Eye (tissue), 1 donor: Measurements from ENCODE around the gene HDAC11.
"Not testable (repeated sequence)": the region's sequence is repeated elsewhere in the genome, so short reads cannot be mapped to it uniquely, and the experiment has no call there.

Experiments used
- DNase-seq: peaks from one replicate; pipeline ENCODE4 v3.0.0-alpha.2; 2015

HDAC11 gene

DNA sequence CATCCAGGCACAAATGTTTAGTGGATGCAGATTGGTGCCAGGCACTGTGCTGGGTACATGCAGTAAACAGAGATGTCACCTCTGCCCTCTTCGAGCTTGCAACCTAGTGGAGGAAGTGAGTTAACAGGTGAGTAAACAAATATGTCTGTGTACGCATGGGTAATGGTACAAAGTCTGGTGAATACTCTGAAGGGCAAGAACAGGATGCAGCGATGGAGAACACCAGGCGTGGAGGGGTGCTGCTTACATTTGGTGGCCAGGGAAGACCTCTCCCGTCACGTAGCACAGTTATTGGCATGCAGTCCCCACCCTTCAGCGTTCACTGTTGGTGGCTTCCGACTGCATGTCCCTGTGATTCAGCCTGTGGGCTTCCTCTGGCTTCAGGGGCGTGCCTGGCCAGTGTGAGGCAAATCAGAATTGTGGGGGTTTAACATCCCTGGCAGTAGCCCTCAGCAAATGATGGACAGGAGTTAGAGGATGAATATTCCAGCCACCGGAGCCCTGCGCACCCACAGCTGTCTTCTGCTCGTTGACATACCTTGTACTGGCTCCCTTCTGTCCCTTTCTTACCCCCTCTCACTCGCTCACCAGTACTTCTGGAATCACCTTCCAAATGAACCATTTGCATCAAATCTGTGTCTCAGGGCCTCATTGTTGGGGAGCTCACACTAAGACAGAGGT is 9.1 kb upstream of the HDAC11 start:
- DNase-seq, result no peak

DNA sequence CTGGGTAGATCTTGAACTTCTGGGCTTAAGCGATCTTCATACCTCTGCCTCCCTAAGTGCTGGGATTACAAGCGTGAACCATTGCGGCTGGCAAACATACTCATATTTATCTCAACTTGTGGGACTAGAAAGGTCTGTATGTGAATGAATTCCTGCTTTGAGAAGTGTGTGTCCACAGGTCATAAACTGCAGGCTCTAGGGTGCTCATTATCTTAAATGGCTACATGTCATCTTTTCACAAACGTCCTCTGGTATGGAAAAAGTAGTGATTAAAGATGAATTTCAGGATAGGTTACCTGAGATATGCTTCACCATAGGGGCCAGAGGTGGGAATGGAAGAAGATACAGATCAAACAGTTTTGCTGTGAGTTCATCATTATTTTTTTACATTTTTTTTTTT is 7.8 kb upstream of the HDAC11 start:
- no peak for DNase-seq

DNA sequence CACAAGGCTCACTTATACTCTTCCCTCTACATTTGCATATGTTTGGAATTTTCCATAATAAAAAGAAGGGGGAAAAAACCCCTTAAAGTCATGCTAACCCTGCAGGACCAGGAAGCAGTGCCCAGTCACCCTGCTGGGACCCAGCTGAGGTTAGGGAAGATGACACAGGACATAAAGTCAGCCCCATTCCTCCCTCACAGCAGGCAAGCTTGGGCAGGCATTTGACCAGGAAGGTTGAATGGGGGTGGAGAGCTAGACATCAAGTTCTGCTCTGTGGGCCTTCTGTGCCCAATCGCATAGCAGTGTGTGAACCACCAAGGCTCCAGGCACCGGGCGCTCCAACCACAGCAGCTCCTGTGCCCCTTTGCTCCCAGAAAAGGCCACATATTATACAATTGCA is 7.1 kb upstream of the HDAC11 start:
- DNase-seq, result no peak

DNA sequence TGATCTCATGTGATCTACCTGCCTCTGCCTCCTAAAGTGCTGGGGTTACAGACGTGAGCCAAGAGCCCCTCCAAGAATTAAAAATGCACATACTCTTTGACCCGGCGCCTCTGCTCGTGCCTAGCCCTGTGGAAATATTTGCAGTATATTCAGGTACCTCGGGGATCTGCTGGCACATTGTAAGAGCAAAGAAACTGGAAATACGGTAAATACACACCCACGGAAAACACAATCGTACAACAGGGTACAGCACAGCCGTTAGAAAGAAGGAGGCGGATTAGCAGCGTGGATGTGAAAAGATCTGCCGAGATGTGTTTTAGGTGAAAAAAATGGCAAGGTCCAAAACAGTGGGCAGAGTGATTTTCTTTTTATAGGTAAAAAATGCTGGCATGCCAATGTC is 6.1 kb upstream of the HDAC11 start:
- DNase-seq, result no peak

DNA sequence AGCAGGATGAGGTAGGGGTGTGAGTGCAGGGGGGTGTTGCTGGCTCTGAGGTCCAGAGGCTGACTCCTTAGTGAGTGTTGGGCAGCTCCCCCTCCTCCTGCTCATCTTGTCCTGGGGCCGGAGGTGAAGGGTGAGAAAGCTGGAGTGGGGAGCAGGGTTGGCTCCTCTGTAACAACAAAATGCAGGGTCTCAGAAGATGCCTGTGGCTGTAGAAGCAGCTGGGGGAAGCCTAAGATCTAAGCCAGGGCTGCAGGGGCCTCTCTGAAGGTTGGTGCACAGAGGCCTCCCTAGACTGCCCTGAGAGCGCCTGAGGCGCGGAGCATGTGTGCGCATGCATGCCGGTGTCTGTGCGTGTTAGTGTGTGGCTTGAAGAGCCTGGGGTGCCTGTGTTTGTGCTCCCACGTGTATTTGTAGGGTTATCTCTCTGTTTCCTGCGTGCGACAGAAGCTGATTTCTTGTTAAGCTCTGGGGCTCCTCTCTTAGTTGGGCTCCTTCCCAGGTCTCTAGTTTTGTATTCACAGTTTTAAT is 5.3 kb upstream of the HDAC11 start:
- DNase-seq, result no peak

DNA sequence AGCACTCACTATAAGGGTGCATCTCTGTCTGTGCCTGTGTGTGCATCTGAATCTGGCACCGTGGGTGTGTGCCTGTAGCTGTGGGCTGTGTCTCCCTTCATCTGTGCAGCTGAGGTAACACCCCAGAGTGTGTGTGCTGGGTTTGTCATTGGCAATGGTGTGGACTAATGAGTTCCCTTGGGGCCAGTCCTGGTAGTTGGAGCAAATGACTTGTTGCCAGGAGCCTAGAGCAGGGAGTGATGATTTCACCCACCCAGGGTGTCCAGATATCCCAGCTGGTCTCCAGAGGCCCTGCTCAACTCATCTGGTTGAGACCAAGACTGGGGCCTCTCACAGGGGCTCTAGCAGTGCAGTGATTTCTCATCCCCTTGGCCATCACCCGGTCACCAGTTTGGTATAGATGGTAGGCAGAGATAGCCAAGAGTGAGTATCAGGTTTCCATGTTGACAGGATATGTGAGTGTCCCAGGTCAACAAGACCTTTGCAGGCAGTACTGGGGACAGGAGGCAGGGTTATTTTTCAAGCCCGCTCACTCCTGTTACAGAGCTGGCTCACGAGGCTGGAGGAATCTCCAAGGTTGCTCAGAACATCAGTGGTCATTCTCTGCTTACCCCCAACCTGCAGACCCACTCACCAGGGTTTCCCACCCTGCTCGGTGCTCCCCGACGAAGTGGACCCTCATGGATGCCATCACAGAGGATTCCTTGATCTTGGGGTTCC is 4.1 kb upstream of the HDAC11 start:
- DNase-seq, result no peak

DNA sequence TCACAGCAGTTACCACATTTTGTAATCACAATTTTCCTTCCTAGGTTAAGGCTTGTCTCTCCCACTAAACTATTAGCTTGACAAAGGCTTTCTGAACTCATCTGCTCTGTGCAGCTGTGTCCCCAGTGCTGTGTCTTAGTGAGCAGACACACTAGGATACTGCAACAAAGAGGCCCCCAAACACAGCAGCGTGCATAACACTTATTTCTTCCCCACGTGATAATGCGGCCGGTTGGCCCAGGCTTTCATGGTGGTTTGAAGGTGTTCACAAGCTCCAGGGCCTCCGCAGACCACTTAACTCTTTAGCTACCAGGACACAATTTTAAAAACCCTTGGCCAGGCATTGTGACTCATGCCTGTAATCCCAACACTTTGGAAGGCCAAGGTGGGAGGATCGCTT is 2.2 kb upstream of the HDAC11 start:
- DNase-seq, result peak; percentile 63

DNA sequence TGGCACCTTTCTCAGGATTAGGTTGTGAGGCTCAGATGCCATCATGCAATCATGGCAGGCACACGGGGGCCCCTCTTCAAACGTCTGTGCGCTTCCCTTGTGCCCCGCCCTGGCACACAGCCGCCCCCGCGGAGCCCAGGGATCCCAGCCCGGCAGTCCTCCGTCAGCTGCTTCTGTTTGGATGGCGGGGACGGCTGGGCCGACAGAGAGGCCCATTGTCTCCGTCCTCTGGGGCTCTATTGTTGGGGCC is 849 bp upstream of the HDAC11 start:
- no peak for DNase-seq

DNA sequence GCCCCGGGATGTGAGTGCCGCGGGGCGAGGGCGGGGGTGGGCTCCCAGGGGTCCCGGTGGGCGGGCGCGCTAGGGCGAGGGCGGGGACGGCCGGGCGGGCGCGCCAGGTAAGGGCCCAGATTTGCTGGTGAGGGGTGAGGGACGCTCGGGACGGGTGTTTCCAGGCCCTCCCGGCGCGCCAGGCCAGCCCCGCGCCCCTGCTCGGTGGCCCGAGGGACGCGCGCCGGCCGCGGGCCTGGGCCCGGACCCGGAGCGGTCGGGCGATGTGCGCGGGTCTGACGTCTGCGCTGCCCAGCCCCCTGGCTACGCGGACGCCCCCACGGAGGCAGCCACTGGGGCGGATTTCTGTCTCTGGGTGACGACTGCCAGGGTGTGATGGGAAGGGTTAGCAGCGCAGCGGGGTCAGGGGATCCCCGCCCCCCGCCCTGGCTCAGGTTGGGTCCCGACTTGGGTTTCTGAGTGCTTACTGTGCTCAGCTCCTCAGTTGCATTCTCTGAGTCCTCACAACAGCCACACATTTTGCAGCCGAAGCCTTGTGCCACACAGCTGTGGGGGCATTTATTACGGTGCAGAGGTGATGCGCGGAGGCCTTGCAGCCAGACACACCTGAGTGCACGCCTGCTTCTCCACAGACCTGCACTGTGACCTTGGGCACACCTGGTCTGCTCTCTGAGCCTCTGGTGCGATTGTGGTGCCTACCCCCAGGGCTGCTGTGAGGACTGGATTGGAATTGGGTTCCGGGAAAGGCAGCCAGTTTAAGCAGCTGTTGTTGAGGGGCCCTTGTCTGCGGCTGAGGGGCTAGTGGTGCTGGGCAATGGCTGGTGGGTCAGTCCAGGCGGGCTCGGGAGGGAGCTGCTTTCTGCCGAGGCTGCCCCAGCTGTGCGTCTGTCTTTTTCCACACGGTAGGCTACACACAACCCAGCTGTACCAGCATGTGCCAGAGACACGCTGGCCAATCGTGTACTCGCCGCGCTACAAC is 523 bp downstream of the HDAC11 start:
- DNase-seq, result peak; percentile 70

DNA sequence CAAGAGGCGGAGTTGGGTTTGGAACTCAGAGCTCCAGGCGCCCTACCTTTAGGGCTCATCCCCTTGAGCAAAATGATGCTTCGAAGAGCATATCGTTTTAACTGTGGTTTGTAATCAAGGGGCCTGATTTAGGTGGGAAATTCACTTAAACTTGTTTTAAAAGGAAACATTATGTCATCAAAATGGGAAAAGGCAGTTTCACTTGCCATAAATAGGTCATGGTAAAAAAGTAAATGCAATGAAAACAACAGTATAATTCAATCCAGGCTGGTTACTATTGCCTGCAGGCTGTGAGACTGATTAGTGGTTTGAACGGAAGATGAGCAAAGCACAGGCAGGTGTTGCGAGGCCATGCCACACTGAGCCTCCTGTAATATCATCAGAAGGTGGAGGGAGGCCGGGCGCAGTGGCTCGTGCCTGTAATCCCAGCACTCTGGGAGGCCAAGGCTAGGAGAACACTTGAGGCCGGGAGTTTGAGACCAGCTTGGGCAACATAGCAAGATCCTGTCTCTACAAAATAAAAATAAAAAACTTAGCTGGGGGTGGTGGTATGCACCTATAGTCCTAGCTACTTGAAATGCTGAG is 2.1 kb downstream of the HDAC11 start:
- no peak for DNase-seq

DNA sequence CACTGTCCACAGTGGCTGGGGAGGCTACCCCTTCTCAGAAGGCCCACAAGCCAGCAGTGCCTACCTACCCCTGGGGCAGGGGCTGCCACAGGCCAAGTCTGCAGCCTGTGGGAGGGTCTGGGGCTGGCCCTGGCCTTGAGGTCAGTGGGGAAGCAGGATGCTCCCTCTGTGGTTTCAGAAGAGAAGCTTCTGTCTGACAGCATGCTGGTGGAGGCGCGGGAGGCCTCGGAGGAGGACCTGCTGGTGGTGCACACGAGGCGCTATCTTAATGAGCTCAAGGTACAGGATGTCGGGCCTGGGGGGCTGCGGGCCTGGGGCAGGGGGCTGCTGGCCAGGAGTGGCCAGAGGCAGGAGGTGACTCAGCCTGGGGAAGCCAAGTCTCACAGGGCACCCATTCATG is 3.2 kb downstream of the HDAC11 start:
- no peak for DNase-seq

DNA sequence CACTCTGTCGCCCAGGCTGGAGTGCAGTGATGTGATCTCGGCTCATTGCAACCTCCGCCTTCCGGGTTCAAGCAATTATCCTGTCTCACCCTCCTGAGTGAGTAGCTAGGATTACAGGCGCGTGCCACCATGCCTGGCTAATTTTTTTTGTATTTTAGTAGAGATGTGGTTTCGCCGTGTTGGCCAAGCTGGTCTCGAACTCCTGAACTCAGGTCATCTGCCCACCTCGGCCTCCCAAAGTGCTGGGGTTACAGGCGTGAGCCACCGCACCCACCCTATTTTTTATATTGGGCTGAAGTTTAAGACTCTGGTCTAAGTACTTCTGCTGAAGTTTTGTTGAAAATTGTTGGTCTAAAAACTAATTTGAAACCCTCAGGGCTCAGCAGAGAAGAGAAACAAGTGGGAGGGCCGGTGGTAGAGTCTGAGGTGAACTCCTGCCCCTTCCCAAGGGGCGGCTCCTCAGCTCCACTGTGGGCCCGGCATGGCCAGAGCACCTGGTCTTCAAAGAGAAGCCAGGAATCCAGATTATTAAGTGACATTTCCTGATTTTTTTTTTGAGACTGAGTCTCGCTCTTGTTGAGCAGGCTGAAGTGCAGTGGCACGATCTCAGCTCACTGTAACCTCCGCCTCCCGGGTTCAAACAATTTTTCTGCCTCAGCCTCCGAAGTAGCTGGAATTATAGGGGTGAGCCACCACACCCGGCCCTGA is 4.0 kb downstream of the HDAC11 start:
- DNase-seq, result no peak

DNA sequence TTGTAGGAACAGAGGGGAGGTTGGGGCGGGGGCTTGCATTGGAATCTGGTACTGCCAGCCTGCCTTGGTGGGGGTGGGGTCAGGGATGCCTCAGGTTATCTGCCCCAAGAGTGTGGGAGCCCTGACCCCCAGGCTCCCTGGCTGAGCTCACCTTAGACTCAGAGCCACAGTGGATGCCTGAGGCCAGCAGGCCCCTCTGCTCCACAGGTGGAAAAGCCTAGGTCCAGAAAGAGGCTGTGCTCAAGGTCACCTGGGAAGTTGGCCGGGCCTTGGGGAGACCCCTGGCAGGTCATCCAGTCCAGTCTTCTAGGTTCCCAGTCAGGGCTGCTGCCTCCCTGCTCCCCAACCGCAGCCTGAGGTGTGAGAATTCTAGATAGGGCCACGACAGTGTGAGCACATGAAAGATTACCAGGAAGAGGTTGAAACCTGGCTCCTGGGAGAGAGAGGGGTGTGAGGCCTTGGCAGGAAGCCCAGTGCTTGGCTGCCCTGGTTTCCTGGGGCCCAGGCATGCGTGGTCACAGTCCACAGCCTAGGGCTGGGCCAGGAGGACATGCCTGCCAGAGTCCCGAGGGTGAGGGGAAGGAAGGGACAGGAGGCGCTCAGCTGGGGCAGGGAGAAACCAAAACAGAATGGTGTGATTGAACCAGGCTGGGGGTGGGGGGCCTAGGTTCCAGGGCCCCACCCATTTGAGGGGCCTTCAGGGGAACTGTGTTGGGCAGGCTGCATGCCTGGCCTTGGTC is 4.9 kb downstream of the HDAC11 start:
- peak; percentile 65 for DNase-seq

DNA sequence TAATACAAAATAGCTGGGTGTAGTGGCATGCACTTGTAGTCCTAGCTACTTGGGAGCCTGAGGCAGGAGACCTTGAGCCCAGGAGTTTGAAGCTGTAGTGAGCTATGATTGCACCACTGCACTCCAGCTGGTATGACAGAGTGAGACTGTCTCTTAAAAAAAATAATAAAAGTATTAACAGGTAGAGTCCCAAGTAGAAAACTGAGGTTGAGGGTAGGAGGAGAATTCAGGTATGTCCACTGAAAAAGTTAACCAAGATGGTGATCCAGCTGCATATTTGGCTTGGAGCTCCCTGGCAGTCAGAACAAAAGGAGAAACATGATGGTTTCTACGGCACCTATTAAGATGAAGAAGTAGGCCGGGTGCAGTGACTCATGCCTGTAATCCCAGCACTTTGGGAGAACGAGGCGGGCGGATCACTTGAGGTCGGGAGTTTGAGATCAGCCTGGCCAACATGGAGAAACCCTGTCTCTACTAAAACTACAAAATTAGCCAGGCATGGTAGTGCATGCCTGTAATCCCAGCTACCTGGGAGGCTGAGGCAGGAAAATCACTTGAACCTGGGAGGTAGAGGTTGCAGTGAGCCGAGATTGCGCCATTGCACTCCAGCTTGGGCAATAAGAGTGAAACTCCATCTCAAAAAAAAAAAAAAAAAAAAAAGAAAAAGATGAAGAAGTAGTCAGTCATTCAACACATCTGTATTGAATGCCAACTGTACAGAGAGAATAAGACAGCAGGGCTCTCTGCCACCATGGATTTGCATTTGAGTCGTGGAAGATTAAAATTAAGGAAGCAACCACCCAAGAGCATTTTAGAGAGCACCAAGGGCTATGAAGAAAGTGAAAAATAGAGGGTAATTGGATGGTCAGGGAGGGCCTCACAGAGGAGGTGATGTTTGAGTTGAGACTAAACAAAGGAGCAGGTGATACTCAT is 5.8 kb downstream of the HDAC11 start:
- DNase-seq, result not testable (repeated sequence)

DNA sequence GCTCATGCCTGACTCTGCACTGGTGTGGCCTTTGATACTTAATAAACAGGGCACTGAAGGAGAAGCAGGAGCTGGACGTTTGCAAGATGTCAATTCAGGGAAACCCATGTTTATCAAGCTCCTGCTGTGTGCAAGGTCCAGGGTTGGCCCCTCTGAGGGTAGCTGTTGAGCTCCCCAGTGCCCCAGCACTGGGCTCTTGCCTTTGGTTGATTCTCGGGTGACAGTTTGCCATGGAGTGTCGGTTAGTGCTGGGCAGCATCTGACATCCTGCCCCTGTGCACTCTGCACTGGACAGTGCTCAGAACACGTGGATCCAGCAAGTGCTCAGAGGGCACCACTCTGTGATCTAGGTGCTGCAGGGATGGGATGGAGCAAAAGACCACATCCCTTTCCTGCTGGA is 7.3 kb downstream of the HDAC11 start:
- DNase-seq, result no peak

DNA sequence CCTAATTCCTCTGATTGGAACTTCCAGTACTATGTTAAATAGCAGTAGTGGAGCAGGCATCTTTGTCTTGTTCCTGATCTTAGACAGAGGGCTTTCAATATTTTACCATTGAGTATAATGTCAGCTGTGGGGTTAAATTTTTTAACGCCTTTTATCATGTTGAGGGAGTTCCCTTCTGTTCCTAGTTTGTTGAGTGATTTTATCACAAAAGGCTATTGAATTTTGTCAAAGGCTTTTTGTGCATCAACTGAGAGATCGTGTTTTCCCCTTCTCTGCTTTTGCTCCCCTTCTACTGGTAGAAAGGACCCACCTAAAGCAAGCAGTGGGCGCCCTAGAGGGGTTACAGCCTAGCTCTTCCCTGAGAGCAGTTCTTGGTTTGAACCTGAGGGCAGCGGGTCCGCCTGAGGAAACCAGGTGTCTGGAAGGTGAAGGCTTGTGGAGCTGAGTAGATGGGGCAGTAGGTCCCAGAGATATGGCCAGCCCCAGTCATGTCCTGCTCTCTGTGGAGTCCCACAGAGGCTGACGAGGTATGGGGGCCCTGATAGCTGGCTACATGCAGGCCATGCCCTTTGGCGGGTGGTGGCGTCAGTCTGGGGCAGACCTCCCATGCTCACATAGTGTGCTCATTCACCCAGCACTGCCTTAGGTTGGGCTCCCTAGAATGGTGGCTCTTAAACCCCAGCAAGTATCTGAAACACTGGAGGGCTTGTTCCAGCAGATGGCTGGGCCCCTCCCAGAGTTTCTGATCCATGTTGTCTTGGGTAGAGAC is 11.3 kb downstream of the HDAC11 start:
- DNase-seq, result no peak

DNA sequence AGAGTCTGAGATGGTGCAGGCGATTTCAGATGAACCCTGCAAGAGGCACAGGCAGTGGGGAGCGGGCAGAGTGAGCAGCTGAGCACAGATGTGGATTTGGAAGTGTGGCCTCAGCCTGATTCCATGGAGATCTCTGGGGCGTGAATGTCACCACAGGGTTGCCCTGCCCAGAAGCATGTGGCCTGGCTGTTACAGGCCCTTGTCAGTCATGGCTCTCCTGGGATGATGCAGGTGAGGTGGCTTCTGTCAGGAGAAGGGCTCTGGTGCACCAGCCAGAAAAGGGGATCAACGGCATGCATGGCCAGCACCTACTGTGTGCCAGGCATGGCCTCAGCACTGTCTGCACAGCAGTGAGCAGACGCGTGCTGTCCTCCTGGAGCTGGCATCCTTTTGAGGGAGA is 11.9 kb downstream of the HDAC11 start:
- DNase-seq, result no peak

DNA sequence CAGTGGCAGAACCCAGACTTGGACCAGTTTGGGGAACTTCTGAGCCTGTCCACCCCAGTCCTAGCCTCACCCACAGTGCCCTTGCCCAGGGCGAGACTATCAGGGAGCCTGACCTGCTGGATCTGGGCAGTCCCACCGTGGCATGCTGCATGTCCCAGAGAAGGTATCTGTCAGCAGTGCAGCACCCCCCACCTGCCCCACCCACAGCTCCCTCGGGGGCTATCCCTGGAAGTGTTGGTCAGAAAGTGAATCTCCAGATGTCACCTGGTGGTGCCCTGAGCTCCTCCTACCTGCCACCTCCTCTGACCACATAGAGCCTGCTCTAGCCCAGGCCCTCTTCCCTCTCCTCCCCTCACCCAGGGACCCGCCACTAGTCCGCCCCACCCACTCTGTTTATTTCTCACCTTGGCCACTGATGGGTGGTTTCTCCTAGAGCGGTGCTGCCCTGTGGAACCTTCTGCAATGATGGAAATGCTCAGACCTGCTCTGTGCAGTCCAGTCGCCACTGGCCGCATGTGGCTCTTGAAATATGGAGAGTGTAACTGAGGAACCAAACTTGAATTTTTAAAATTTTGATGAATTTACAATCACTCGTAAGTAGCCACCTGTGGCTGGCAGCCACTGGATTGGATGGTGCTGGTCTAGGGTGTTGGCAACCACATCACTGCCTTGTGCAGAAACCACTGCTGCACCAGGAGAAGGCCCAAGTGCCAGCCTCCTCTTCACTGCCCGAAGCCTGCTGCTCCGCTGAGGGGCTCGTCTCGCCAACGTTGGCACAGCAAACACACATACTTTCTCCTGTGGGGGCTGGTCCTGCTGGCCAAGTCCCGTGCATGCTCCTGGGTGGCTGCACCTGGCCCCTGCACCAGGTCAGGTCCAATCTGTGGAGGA is 13.1 kb downstream of the HDAC11 start:
- DNase-seq, result no peak
